GM03348 (cell line): ENCODE results near the gene NEGR1.

Source experiments
- DNase-seq: peaks from one replicate; pipeline ENCODE4 v3.0.0; 2012; ENCODE audit warnings: low spot score

NEGR1 gene

GRCh38 chr1:72023063-72023930, 259.0 kb downstream of the NEGR1 start:
- DNase-seq: no peak

GRCh38 chr1:72018562-72018961, 263.8 kb downstream of the NEGR1 start:
- no peak for DNase-seq

- no peak for DNase-seq
These were observed 267.3 kb downstream of the NEGR1 start for GRCh38 chr1:72015006-72015405.

- no peak for DNase-seq
These were observed 269.2 kb downstream of the NEGR1 start for GRCh38 chr1:72013161-72013560.

GRCh38 chr1:72011721-72012120, 270.6 kb downstream of the NEGR1 start:
- DNase-seq: no peak

GRCh38 chr1:72010094-72010431, 272.3 kb downstream of the NEGR1 start:
- no peak for DNase-seq

GRCh38 chr1:72009173-72010093, 272.9 kb downstream of the NEGR1 start:
- no peak for DNase-seq

- DNase-seq: peak; percentile 3
These were observed 275.0 kb downstream of the NEGR1 start for GRCh38 chr1:72007312-72007711.

- DNase-seq: no peak
These were observed 276.2 kb downstream of the NEGR1 start for GRCh38 chr1:72006092-72006491.

GRCh38 chr1:72003092-72003491, 279.2 kb downstream of the NEGR1 start:
- DNase-seq: no peak

- DNase-seq: no peak
These were observed 281.5 kb downstream of the NEGR1 start for GRCh38 chr1:72000809-72001208.

GRCh38 chr1:71994646-71995045, 287.7 kb downstream of the NEGR1 start:
- no peak for DNase-seq

- DNase-seq: no peak
These were observed 295.2 kb downstream of the NEGR1 start for GRCh38 chr1:71987181-71987580.

GRCh38 chr1:71986160-71986559, 296.2 kb downstream of the NEGR1 start:
- no peak for DNase-seq

GRCh38 chr1:71980556-71980955, 301.8 kb downstream of the NEGR1 start:
- DNase-seq: no peak

GRCh38 chr1:71979882-71980281, 302.5 kb downstream of the NEGR1 start:
- no peak for DNase-seq

- no peak for DNase-seq
These were observed 314.7 kb downstream of the NEGR1 start for GRCh38 chr1:71967670-71968069.

- no peak for DNase-seq
These were observed 318.2 kb downstream of the NEGR1 start for GRCh38 chr1:71964188-71964587.

- DNase-seq: peak; percentile 3
These were observed 325.6 kb downstream of the NEGR1 start for GRCh38 chr1:71956613-71957285.

GRCh38 chr1:71950579-71950978, 331.8 kb downstream of the NEGR1 start:
- DNase-seq: no peak

GRCh38 chr1:71949681-71950080, 332.7 kb downstream of the NEGR1 start:
- DNase-seq: no peak

- DNase-seq: no peak
These were observed 333.8 kb downstream of the NEGR1 start for GRCh38 chr1:71948561-71948960.

GRCh38 chr1:71944006-71944405, 338.3 kb downstream of the NEGR1 start:
- DNase-seq: no peak
